Measurements from ENCODE around the gene AFF3.

GRCh38 chr2:99780276-99780675 is 362.1 kb downstream of the AFF3 start:
- TF ChIP-seq CTCF (optimal IDR thresholded peaks at IDR 0.05 in 1 of 3, IDR thresholded peaks at IDR 0.05 in 1 of 3, conservative IDR thresholded peaks at IDR 0.05 in 1 of 3; ENCODE audit: extremely low read depth in 1 of 3, insufficient read depth in 2 of 3, low read length in 3 of 3) (no peak), EZH2 (IDR thresholded peaks at IDR 0.05; ENCODE audit: low read length) (no peak)

All from keratinocyte (primary cell).